M059J (cell line): ENCODE results near the gene EME2. TPM values are rescaled to one million over a fixed set of nuclear protein-coding genes. Genes with fewer than 3 reads are reported as not detected.

ENCODE experiments used
- DNase-seq: peaks from one replicate; pipeline ENCODE4 v3.0.0-alpha.2; 2012; ENCODE audit warnings: low read depth
- total RNA-seq: library from RNA; depleted of rRNA; stranded (reverse); fragments of >200 nt; shearing (Covaris generic); gene quantifications from 2 replicates; pipeline ENCODE4 v1.2.3, GENCODE V29; 2014

Gene EME2
- total RNA-seq, 1 experiment from 2014 or later, result 2.2 TPM

DNA sequence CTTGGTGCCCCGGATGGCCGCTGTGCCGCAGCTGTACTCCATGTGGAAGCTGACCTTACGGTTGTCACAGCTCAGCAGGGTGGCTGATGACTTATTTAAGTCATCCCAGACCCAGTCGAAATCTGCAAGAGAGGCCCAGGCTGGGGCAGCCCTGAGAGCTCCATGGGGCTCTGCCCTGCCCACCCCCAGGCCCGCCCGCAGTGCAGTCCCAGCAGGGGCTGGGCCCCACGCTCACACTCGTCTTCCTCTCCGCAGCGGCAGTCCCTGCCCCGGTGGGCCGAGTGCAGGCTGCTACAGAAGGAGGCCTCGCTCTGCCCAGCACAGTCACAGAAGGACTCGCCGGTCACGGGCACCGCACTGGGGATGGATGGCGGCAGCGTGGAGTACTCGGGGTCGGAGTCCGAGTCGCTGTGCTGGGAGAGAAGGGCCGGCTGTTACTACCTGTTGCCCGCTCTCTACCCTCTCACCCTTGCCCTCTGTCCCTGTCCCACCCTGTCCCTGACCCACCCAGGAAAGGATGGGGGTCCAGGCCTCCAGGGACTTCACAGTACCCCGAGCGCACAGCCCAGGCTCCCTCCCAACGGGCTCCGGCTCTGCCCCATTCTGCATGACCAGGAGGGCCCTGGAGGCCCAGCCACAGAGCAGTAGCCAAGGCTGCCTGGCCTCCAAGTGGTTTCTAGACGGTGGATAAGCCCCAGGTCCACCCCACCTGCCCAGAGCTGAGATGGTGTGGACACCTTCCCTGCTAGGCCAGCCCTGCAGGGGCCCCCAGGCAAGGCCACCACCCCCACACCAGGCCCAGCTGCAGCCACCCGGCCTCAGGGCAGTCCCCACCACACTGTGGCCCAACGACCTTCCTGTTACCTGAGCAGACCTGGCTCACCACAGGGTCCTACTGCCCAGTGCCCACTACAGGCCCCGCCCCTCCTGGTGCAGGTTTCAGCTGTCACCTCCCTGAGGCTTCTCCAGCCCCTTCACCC is 5.9 kb downstream of the EME2 start:
- no peak for DNase-seq

DNA sequence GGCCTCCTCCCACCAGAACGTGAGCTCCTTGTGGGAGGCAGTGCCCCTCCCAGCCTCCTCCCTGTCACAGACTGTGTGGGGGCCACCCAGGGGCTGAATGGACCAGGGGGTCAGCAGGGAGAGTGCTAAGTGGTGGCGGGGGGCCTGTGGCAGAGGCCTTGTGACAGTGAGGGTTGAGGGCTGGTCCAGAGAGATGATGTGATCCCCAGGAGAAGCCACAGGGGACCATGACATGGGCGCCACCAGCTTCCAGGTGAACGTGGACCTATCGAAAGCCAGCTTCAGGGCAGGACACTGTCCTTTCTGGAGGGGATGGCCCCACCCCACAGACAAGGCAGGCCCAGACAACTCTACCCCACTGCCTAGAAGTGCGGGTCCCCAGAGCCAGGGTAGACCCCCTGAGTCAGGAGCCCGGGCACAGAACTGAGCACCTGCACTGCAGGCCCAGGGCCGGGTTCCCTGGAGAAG is 6.7 kb downstream of the EME2 start:
- no peak for DNase-seq

DNA sequence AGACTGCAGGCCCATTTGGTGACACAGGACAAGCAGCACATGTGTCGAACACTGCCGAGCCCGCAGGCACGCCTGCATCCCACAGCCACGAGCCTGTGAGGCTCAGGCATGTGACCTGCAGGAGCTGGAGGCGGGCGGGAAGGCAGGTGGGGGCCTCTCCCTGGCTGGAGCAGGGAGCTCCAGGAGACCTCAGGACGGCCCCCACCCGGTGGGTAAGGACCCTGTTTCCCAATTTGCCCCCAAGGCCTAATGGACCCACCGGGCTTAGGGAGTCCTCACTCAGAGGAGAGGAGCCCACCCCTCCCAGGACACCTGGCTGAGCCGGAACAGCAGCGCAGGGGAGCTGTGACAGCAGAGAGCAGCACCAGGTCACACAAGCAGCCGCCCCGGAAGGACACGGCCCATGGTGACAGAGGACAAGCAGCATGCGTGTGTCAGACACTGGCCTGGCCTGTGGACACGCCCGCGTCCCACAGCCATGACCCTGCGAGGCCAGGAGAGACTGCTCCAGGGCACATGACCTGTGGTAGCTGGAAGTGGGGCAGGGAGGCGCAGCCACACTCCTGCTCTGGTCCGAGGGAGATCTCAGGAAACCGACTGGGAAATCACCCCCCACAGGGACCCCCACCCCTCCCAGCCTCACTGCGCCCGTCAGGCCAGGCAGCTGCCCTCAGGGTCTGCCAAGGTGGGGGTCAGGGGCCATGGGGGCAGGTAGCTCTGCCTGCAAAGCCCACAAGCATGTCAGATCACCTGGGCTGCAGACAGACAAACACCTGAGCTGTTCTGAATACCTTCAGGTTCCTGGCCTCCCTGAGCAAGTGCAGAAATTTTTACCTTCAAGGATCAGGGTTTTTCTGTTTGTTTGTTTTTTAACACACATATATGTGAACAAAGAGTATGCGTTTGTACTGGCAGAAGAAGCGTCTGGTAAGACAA is 7.4 kb downstream of the EME2 start:
- no peak for DNase-seq

DNA sequence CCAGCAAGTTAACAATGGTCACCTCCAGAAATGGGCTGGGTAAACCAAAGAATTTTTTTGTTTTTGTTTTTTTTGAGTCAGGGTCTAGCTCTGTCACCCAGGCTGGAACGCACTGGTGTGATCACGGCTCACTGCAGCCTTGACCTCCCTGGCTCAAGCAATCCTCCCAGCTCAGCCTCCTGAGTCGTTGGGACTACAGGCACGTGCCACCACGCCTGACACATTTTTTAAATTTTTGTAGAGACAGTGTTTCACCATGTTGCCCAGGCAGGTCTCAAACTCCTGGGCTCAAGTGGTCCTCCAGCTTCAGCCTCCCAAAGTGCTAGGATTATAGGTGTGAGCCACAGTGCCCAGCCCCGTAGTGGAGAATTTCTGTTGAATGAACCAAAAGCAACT is 8.1 kb downstream of the EME2 start:
- DNase-seq, result no peak

DNA sequence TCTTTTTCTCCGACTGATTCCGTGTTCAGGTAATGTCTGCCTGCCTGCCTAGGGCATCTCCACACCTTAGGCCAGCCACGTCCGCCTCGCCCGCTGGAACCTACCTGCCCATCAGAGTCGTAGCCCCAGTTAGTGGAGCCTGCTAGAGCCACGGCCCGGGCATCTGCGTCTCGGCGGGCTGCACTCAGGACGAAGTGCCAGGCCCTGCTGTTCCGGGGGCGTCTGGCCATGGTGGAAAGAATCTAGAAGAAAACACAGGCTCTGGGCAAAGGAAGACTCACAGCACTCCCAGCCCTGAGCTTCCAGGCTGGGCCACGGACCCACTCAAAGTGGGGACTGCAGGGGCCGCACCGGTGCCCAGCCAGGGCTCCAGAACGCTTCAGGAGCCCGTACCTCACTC is 8.6 kb downstream of the EME2 start:
- DNase-seq, result no peak

DNA sequence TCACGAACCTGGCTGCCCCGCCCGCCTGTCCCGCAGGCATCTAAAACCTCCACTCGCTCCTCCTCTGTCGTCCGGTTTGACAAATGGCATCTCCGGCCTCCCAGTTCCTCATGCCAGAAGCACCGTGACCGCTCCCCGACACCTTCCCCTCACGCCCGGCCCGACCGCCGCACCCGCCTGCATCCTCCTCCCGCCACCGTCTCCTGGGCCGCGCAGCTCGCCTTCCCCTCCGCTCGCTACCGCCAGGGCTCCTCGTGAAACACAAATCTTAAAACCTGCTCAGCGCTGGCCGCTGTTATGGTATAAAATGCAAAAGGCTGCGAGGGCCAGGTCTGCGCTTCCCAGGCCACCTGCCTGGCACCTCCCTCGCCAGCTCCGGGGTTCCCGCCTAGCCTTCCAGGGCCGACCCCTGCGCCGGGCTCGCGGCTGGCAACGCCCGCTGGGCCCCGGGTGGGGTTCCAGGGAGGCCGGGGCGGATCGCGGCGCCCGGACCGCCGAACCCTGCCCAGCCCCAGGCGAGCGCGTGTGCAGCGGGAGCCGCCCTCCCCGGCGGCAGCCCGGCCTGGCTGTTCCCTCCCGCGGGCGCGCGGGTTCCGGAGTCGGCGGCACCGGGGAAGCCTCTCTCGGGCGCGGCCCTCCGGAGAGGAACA is 9.3 kb downstream of the EME2 start:
- DNase-seq, result peak; percentile 29

DNA sequence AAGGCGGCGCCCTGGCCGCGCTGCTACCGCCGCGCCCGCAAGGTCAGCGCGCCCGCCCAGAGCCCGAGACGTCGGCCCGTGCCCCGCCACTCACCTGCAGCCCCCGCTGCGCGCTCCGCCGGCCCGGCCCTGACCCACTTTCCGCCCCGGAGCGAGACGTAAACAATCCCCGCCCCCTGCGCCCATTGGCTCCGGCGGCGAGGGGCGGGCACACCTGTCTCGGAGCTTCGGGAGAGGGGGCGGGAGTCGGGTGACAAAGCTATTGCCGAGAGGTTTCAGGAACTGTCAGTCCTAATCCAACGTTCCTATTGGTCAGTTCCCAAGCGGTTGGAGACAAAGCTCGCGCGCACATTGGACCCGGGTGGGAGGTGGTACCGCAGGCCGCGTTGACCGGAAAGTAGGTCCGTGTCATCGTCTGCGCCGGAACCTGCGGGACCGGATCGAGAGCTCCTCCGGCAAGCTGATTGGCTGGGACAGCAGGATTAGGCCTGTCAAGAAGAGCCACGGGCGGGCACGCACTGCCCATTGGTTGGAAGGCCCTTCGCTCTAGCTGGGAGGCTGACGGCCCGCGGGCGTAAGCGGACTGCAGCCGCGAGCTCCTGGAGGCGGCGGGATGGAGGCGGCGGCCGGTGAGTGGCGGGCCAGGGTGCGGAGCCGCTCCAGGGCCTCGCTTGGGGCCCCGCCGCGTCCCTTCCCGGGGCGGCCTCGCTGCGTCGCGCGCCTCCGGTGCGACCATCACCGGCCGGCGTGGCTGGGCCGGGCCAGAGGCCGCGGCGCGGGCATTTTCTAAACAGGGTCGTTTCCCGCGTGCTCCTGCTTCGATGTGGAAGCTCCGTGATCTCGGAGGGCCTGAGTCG is 10.0 kb downstream of the EME2 start, which contains the start of the genes NUBP2 and SPSB3:
TSS of gene NUBP2 (plus strand) at position 553 of the 857 bp plus-strand sequence. CDS start at position 614, 61 bp downstream.
TSS of gene SPSB3 (minus strand) at position 164 of the 857 bp plus-strand sequence. CDS start 1,088 bp downstream, outside the sequence.
- DNase-seq, result peak; percentile 100

DNA sequence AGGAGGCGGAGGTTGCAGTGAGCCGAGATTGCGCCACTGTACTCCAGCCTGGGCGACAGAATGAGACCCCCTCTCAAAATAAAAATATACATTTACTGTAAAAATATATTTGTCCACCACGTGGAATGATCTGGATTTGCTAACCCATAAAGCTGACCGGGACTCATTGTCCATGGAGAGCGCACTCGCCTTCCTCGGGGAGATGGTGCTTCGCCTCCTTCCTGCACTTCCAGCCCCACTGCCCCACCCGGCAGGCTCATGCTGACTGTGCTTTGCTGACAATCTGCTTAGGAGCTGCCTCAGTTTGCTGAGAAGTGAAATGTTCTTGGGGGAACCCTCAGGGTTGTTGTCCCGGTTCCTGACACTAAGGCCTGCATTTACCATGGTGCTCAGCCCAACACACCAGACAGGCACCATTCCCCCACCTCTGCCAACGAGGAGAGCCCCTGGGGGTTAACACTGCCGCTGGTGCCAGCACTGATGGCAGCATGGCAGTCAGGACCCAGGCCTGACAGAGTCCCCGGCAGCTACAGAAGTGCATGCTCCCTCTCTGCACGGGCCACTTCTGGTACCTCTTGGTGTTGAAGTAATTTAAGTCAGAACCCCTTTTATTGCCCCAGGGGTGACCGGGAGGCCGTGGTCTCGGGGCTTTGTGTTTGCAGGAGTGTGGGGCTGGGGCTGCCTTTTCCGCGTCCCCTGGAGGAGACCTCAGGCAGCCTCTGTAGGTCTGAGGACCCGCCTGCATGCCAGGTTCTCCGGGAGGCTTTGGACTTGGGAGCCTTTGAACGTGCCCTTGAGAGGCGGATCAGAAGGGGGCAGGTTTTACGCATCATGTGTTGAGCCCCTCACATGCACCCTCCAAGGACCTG is 12.6 kb downstream of the EME2 start:
- no peak for DNase-seq

DNA sequence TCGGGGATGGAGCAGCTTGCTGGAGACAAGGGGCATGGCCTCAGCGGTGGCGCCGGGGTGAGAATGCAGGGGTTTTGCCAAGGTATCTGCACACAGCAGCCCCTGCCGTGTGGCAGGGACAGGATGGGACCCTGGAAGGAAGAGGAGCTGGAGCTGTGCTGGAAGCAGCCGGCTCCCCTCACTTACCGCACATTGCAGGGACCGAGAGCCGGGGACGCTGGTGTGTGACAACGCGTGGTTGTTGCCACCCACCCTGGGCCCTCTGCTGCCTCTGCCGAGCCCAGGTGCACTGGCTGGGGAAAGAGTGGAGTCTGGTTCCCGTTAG is 13.2 kb downstream of the EME2 start:
- no peak for DNase-seq

DNA sequence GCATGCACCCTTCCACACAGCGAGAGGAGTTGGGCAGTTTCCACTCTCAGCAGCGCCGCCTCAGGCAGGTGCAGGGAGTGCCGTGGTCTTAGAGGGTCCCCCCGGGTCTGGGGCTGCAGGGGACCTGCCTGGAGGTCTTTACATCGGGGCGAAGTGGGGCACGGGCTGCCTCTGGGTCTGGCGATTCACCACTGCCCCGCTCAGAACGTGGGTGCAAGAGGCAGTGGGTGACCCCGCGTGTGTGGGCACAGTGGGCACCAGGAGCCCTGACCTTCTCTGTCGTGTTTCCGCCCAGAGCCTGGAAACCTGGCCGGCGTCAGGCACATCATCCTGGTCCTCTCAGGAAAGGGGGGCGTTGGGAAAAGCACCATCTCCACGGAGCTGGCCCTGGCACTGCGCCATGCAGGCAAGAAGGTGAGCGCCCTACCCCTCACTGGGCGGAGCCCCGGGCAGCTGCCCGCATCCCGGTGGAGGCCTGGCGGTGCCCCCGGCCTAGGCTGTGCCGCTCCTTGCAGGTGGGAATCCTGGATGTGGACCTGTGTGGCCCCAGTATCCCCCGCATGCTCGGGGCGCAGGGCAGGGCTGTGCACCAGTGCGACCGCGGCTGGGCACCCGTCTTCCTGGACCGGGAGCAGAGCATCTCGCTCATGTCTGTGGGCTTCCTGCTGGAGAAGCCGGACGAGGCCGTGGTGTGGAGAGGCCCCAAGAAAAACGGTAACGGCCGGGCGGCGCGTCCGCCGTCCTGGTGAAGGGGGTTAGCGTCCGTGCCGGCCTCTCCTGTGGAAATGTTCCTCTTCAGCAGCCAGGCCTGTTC is 13.8 kb downstream of the EME2 start:
- no peak for DNase-seq

DNA sequence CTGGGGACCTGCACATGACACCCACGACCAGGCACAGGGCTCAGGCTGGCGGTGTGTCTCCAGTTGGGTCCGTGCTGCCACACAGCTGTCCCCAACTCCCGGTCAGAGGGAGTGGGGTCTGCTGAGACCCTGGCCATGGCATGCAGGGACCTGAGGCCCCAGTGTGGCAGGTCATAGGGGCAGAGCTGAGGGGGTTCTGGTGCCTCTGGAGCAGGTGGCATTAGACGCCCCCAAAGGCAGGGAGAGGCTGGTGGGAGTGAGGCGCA is 14.4 kb downstream of the EME2 start:
- DNase-seq, result no peak

DNA sequence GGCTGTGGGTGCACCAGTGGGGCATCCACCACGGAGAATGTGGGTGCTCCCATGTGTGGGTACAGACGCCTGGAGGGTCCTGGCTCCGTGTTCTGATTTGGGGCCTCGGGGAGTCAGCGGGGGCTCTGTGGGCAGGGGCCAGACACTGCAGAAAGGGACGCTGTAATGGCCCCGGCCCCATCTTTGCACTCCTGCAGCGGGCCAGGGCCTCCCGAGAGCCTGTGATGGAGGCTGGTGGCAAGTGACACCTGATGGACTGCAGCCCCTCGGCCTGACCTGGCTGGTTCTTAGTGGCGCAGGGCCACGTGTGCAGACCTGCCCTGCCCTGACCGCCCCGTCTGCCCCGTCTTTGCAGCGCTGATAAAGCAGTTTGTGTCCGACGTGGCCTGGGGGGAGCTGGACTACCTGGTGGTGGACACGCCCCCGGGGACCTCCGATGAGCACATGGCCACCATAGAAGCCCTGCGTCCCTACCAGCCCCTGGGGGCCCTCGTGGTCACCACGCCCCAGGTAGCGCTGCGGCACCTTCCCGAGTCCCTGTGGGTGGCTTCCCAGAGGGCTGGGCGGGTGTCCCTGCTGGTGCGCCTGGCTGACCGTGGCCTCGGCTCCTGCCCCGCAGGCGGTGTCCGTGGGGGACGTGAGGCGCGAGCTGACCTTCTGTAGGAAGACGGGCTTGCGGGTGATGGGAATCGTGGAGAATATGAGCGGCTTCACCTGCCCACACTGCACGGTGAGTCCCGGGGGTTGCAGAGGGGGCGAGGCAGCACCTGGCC is 14.9 kb downstream of the EME2 start:
- no peak for DNase-seq

DNA sequence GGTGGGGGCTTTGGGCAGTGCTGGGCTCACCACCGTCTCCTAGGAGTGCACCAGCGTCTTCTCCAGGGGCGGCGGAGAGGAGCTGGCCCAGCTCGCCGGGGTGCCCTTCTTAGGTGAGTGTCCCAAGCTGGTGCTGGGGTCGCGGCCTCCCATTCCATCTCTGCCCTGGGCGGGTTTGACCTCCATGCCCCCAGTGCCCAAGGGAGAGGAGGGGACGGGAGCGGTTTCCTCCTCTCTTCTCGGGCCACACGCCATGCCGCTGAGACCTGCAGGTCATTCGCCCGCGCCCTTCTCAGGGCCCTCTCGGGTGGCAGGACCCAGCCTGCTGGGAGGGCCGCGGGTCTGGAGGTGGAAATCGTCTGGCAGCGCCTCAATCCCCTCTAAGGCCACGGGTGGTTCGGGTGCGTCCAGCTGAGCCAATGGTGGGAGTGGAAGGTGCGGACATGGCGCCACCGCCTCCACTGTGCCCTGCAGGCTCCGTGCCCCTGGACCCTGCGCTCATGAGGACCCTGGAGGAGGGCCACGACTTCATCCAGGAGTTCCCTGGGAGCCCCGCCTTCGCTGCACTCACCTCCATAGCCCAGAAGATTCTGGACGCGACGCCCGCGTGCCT is 15.6 kb downstream of the EME2 start:
- no peak for DNase-seq

DNA sequence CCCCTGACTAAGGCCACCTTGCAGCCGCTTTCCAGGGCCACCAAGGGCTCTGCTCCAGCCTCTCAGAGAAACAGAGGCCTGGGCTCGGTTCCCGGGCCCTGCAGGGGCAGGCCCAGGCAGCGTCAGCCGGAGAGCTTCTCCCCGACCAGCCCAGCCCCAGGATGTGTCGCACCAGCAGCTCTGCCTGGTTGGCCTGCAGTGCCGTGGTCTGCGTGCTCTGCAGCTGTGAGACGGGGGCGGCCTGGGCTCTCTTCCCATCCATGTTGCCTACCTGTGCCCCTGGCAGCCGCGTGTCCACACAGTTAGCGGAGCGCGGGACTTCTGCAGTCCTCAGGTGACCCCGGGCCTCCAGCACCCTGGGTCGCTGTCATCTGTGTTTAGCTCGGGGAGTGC is 16.1 kb downstream of the EME2 start:
- DNase-seq, result no peak

DNA sequence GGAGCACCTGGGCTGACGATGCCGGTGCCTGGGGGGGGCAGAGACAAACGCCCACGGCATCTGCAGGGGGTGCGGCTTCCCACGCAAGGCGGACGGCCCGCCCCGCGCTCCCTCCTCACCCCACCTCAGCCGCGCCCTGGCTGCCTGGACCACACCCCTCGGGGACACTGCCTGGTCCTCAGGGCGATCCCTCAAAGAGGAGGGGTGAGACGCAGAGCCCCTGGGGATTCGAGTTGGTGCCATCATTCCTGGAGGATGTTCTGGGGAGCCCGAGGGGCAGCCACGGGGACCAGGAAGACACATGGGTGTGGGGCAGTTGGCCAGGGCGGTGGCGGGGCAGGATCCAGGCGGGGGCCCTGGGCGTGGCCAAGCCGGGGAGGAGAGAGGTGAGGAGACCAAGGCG is 17.0 kb downstream of the EME2 start:
- DNase-seq, result no peak

DNA sequence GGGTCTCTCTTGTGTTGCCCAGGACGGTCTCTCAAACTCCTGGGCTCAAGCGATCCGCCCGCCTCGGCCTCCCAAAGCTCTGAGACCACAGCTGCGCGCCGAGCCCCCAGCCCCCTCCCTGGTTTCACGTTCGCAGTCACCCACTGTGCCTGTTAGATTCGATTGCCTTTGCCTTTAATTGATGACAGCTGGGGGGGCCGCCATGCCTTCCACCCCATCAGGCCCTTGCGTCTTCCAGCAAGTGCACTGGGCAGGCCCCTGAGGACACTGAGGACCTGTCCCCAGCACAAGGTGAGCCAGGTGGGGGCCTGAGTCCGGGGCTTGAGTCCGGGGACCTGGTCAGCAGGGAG is 17.6 kb downstream of the EME2 start:
- DNase-seq, result no peak

DNA sequence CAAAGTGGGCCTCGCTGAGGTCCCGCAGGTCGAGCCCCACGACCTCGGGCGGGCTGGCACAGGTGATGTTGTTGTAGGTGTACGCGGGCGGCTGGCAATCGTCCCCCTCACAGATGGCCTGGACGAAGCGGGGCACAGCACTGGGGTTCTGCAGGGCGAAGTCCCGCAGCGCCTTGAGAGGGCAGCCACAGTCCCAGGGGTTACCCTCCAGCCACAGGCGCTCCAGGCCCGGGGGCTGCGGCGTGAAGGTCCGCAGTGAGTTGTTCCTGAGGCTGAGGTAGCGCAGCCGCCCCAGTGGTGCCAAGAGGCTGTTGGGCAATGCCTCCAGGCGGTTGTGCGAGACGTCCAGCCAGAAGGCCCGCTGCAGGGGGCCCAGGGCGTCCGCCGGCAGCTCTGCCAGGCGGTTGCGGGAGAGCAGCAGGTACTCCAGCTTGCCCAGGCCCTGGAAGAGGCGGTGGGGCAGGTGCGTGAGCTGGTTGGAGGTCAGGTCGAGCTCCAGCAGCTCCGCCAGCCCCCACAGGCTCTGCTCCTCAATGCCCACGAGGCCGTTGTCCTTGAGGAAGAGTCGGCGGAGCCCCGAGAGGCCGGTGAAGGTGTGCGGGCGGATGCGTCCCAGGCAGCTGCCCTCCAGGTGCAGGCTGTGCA is 18.1 kb downstream of the EME2 start:
- DNase-seq, result no peak
